GM19193 (cell line): ENCODE measurements around the gene MAP7D3.

ENCODE experiments used
- POLR2A ChIP-seq: IDR thresholded peaks from 4 replicates; pipeline ENCODE4 v1.6.1; 2011; ENCODE audit not compliant: insufficient read depth, insufficient read length; ENCODE audit errors: extremely low read depth

Gene MAP7D3

GRCh38 chrX:136198678-136199243 lies 52.4 kb downstream of the MAP7D3 start:
- no peak for TF ChIP-seq POLR2A

GRCh38 chrX:136198010-136198409 lies 53.2 kb downstream of the MAP7D3 start:
- no peak for TF ChIP-seq POLR2A

GRCh38 chrX:136196691-136197155 lies 54.5 kb downstream of the MAP7D3 start:
- no peak for TF ChIP-seq POLR2A

DNA sequence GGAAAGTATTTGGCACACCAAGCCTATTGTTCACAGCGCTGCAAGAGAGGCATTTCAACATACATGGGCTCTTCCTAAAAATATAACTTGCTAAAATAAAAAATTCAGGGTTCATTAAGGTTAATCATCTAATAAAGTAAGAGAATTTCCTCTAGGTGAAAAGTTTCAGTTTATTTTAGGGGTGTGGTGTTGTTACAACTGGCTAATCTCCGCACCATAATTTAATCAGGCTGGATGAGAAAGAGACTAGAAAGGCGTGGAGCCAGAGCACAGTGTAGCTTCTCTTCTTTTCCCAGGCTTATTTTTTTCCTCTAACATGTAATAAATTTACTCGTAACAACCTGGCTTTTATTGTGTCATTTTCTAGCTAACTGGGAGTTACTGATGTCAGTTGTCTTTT lies 56.0 kb downstream of the MAP7D3 start:
- no peak for TF ChIP-seq POLR2A

DNA sequence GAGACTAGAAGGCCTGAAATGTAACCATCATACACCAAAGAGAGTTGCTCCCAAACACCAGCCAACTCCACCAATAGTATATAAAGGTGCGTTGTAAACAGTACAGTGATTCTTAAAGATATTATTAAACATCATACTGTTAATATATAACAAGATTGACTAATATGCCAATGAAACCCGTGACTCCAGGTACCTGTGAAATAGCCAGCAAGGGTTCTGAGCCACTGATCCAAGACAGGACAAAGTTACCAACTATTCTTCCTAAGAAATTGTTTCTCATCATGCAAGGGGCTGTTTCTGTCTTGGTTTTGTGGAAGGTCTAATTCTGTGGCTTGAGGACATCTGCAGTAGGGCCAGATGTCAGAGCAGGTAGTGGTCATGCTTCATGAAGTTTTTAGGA lies 56.7 kb downstream of the MAP7D3 start:
- TF ChIP-seq POLR2A = no peak

DNA sequence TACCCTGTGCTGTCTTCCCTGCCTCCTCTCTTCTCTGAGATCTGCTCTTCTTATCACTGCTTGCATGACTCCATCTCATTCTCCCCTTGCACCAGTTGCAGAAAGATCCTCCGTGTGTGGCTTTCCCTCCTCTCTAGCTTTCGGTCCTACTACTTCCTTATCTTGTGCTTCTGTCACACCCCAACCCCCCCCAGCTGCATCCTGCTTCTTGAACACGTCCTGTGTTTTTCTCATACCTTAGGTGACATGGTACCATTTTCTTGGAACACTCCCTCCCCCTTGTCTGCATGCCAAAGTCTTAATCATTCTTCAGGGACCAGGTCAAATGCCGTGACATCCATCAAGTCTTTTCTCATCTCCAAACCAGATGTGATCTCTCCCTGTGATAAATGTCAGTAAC lies 57.4 kb downstream of the MAP7D3 start:
- TF ChIP-seq POLR2A = no peak

GRCh38 chrX:136192839-136193414 lies 58.3 kb downstream of the MAP7D3 start:
- no peak for TF ChIP-seq POLR2A

- TF ChIP-seq POLR2A = no peak
Observed at GRCh38 chrX:136192135-136192534, 59.1 kb downstream of the MAP7D3 start.

DNA sequence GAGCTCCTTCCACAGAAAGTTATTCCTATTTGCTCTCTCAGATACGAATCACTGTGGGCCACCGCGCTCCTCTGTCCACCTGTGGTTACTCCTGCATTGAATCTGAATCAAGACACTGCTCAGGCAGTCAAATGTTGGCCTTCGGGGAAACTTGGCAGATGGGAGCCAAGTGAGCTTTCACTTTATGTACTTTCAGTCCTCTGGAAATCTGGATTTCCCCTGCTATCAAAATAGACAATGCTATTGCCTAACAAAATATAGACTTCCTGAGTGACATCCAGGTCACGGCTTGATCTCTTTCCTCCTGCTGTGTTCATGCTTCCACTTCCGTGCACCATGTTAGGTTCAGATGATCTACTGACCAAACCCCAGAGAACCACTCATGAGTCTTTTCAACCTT lies 60.0 kb downstream of the MAP7D3 start:
- no peak for TF ChIP-seq POLR2A

GRCh38 chrX:136190038-136190713 lies 61.0 kb downstream of the MAP7D3 start:
- no peak for TF ChIP-seq POLR2A

GRCh38 chrX:136189222-136189621 lies 62.0 kb downstream of the MAP7D3 start:
- no peak for TF ChIP-seq POLR2A

DNA sequence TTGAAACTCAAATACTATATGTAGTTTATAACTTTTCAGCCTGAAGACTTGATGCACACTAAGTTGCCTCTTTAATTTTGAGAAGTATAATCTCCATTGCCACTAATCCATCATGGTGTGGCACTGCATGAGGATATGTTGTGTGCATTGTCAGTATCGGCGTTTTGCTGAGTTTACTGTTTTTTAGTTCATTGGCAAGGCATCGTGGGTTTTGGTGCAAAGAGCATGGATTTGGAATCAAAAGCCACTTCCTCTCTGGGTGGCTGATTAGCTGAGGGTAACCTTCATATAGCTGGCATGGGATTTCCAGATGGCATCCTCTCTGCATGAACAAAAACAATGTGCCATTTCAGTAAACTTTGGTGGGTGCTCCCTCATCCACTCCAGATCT lies 65.2 kb downstream of the MAP7D3 start:
- TF ChIP-seq POLR2A = no peak

DNA sequence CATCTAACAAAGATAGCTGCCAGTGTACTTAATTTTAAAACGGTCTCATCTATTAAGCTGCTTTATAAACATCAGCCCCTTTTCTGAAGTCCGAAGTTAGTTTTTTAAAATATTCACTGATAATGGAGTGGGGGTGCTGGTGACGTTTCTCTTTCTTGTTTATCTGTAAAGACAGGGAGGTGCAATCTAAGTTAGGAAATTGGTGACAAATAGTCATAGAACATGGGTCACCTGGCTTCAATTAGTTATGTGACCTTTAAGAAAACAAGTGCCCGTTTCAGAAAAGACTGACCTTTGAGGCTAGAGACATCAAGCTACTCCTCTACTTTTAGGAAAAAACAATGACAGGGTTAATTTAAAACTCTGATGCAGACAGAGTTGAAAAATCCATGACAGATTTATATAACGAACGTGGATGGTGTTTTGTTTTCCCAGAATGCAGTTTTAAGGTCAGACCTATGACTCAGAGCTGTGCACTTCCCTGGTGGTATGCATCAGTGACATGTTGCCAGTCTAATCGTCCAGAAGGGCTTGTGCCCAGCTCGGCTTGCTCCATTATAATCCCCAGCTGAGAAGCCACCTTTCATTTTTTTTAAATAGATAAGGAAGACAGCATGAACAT lies 65.7 kb downstream of the MAP7D3 start:
- TF ChIP-seq POLR2A = no peak

GRCh38 chrX:136183917-136184316 lies 67.3 kb downstream of the MAP7D3 start:
- TF ChIP-seq POLR2A = no peak

GRCh38 chrX:136183172-136183571 lies 68.0 kb downstream of the MAP7D3 start:
- TF ChIP-seq POLR2A = no peak

DNA sequence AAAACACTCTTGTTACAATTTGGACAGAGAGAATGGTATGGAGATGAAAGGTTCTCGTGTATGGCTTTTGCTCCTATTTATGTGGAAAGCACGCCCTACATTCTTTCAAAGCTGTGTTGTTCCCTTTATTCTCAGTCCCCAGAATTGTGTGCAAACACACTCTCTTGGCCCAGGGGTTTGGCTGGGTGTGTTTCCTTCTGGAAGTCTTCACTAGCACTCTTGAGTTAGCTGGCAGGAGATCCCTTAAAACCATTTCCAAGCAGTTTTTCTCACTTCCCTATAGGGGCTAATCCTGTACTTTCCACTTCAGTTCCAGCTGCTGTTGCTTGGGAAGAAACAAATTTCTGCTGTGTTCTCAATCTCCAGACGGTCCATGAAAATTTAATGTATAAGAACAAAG lies 68.8 kb downstream of the MAP7D3 start:
- TF ChIP-seq POLR2A = no peak

GRCh38 chrX:136179133-136179532 lies 72.1 kb downstream of the MAP7D3 start:
- TF ChIP-seq POLR2A = no peak

GRCh38 chrX:136176399-136176825 lies 74.8 kb downstream of the MAP7D3 start:
- no peak for TF ChIP-seq POLR2A
